Stomach (tissue), 4 donors: ENCODE results near the gene C2orf68.

ENCODE experiments used
- POLR2A ChIP-seq, 4 donors: fragments of 450-650 bp; IDR thresholded peaks; one replicate each; pipeline ENCODE4 v1.6.1; 2016; ENCODE audit warnings: antibody characterized with exemption in 4 of 4, control low read depth in 2 of 4, mild to moderate bottlenecking in 1 of 4, moderate library complexity in 1 of 4
- POLR2AphosphoS5 ChIP-seq, 3 donors: sonication (generic); formaldehyde crosslinking; IDR thresholded peaks; one replicate each; pipeline ENCODE4 v1.6.1; 2016; ENCODE audit warnings: antibody characterized with exemption in 3 of 3
- TF ChIP-seq, protein P1 (sequence below), 7 experiments: fragments of 450-650 bp in 4 of 7; fragments of 200-600 bp in 3 of 7; sonication (generic) in 3 of 7; IDR thresholded peaks; one replicate each; pipeline ENCODE4 v1.5.1; 2016 to 2019; ENCODE audit warnings: antibody characterized with exemption in 7 of 7, control low read depth in 2 of 7, mild to moderate bottlenecking in 1 of 7

DNA sequence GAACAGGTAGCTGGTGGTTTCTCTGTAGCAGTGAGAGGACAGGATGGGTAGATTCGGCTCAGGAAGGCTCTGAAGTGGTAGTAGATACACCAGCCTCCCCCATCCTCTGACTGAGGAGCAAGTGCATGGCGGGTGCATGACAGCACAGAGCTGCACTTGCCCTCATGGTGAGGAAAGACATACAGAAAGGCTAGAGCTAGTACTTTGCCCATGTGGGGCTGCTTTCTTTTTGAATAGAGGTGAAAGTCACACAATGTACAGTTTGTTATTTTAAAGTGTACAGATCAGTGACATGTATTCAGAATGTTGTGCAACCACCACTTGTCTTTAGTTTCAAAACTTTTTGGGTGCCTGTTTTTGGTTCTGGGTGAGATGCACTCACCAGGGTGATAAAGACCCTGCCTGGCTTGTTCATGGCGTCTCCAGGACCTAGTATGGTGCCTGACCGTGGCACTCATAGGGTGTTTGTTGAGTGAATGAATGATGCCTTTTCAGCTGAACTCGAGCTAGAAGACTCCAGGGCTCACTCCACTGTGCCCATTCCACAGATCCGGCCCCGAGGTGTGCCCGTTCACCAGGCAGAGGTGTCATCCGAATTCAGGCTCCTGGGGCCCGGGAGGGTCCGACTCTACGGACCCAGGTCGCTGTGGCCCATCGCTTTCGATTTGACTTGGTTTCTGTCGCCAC, 28.1 kb downstream of the C2orf68 start:
- TF ChIP-seq POLR2A (IDR thresholded peaks at IDR 0.05) = no peak
- TF ChIP-seq, protein P1, sequence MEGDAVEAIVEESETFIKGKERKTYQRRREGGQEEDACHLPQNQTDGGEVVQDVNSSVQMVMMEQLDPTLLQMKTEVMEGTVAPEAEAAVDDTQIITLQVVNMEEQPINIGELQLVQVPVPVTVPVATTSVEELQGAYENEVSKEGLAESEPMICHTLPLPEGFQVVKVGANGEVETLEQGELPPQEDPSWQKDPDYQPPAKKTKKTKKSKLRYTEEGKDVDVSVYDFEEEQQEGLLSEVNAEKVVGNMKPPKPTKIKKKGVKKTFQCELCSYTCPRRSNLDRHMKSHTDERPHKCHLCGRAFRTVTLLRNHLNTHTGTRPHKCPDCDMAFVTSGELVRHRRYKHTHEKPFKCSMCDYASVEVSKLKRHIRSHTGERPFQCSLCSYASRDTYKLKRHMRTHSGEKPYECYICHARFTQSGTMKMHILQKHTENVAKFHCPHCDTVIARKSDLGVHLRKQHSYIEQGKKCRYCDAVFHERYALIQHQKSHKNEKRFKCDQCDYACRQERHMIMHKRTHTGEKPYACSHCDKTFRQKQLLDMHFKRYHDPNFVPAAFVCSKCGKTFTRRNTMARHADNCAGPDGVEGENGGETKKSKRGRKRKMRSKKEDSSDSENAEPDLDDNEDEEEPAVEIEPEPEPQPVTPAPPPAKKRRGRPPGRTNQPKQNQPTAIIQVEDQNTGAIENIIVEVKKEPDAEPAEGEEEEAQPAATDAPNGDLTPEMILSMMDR (IDR thresholded peaks at IDR 0.05) = no peak
- peak in 1 of 3 donors; percentile 6 for TF ChIP-seq POLR2AphosphoS5 (IDR thresholded peaks at IDR 0.05)
